ENCODE measurements around the gene RPS5. TPM values are rescaled to one million over a fixed set of nuclear protein-coding genes. Genes with fewer than 3 reads are reported as not detected.
"Not testable (repeated sequence)": the region's sequence is repeated elsewhere in the genome, so short reads cannot be mapped to it uniquely, and the experiment has no call there.

RPS5 gene
- total RNA-seq, 1 donor from 2014 or later: 1,982 TPM

DNA sequence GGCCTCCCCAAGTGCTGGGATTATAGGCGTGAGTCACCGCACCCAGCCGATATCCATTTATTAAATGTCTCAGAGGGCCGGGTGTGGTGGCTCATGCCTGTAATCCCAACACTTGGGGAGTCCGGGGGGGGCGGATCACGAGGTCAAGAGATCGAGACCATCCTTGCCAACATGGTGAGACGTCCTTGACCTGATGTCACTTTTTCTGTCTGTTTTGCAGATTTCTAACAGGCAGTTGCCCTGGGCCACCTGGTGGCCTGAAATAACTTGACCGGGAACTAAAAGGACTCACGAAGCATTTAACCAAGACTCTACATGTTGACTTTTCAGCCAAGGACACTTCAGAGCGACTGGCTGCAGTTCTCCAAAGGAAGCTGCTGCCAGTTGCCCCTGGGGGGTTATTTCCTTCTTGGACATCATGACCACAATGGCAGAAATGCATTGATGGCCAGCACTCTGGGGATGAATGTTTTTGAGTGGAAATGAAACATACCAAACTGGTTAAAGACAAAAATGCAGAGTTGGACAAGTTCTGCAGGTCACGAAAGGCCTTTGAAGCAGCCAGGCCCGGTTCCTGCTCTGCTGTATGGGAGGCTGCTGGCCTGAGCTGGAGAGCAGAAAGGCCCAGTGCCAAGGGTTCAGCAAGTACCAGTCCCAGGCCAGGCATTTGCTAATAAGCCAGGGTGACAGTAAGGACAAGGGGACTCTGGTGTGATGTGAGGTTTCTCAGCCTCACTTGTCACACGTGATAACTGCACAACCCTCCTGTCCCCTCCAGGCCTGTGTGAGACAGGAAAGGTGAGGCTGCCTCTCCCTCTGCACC, 14.5 kb upstream of the RPS5 start:
- TF ChIP-seq, protein P1, sequence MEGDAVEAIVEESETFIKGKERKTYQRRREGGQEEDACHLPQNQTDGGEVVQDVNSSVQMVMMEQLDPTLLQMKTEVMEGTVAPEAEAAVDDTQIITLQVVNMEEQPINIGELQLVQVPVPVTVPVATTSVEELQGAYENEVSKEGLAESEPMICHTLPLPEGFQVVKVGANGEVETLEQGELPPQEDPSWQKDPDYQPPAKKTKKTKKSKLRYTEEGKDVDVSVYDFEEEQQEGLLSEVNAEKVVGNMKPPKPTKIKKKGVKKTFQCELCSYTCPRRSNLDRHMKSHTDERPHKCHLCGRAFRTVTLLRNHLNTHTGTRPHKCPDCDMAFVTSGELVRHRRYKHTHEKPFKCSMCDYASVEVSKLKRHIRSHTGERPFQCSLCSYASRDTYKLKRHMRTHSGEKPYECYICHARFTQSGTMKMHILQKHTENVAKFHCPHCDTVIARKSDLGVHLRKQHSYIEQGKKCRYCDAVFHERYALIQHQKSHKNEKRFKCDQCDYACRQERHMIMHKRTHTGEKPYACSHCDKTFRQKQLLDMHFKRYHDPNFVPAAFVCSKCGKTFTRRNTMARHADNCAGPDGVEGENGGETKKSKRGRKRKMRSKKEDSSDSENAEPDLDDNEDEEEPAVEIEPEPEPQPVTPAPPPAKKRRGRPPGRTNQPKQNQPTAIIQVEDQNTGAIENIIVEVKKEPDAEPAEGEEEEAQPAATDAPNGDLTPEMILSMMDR (IDR thresholded peaks at IDR 0.05): no peak
- H3K4me1 Mint-ChIP-seq: no peaks in the 10 kb centered on the region
- intact Hi-C loops (cut with micrococcal nuclease): no loop called here
- no peak overlapping the region for H3K4me3 Mint-ChIP-seq
- DNase-seq (no peak), ATAC-seq (ENCODE audit: low read depth) (no peak)
- H3K27me3 Mint-ChIP-seq: no peaks in the 10 kb centered on the region
- H3K27ac Mint-ChIP-seq: no peak overlapping the region
- H3K36me3 Mint-ChIP-seq (ENCODE audit: low read depth): peaks cover 2% of the 10 kb centered on the region
- ChIA-PET POLR2A (no interaction called here), CTCF (no interaction called here)
- no peaks in the 10 kb centered on the region for H3K9me3 Mint-ChIP-seq

DNA sequence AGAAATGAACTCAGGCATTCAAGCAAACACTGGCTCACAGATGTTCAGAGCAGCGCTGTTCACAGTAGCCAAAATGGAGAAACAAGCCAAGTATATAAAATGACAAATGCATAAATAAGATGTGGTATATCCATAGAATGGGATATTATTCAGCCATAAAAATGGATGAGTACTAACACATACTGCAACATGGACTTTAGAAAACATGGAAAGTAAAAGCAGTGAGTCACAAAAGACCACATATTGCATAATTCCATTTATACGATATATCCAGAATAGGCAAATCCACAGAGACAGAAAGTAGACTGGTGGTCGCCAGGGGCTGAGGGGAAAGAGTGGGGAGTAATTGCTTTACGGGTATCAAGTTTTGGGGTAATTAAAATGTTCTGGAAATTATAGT, 12.9 kb upstream of the RPS5 start:
- ChIA-PET CTCF (no interaction called here), POLR2A (interaction anchor here (0.6 to 1.9 kb wide), 2 partner anchors 11 to 22 kb away, joined by 3 to 14 read pairs; partner anchors contain the start of gene ZNF497)
- peaks cover 6% of the 10 kb centered on the region for H3K4me1 Mint-ChIP-seq

DNA sequence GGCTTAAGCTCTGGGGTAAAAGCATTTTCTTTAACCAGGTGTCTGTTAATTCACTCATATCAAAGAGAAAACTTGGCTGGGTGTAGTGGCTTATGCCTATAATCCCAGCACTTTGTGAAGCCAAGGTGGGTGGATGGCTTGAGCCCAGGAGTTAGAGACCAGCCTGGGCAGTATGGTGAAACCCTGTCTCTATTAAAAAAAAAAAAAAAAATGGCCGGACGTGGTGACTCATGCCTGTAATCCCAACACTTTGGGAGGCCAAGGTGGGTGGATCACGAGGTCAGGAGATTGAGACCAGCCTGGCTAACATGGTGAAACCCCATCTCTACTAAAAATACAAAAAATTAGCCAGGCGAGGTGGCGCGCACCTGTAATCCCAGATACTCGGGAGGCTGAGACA, 10.3 kb upstream of the RPS5 start:
- DNase-seq; H3K4me3 Mint-ChIP-seq; H3K9me3 Mint-ChIP-seq; H3K36me3 Mint-ChIP-seq (ENCODE audit: low read depth); H3K27ac Mint-ChIP-seq; H3K27me3 Mint-ChIP-seq; CTCF ChIA-PET; intact Hi-C loops (cut with micrococcal nuclease); ATAC-seq (ENCODE audit: low read depth): not testable (repeated sequence)
- H3K4me1 Mint-ChIP-seq: peaks cover 23% of the 10 kb centered on the region
- POLR2A ChIA-PET: interaction anchor here (1.0 kb wide), 1 partner anchor 14 kb away, joined by 6 read pairs; the partner anchor contains the start of gene ZNF497

More for the DNA sequence above, 12.9 kb upstream of the RPS5 start:
- peaks cover 2% of the 10 kb centered on the region for H3K36me3 Mint-ChIP-seq (ENCODE audit: low read depth)
- H3K9me3 Mint-ChIP-seq: no peaks in the 10 kb centered on the region
- no peak for DNase-seq
- TF ChIP-seq, protein P1 (IDR thresholded peaks at IDR 0.05): no peak
- no peak for ATAC-seq (ENCODE audit: low read depth)
- H3K27me3 Mint-ChIP-seq: no peaks in the 10 kb centered on the region
- no peak overlapping the region for H3K27ac Mint-ChIP-seq
- intact Hi-C loops (cut with micrococcal nuclease): no loop called here
- H3K4me3 Mint-ChIP-seq: no peak overlapping the region

DNA sequence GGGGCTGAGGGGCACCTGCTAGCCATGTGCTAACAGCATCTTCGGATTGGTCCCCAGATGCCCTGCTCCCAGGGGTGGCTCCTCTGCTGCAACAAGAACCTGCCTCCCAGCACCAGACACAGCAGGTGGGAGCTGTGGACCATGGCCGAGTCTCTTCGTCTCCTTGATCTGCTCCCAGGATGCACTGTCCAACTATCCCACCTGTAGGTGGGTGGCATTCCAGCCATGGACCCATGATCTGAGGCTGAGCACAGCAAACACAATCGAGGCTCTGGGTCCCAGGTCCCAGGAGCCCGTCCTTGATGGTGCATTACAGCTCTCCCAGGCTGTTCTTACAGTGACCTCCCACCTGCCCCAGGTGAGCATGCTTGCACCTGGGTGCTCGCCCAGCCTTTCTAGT, 7.8 kb upstream of the RPS5 start:
- DNase-seq (no peak), ATAC-seq (ENCODE audit: low read depth) (no peak)
- ChIA-PET CTCF (interaction anchor here (0.8 kb wide), 1 partner anchor 15 kb away, joined by 3 read pairs; no protein-coding TSS in a partner anchor), POLR2A (interaction anchor here (0.7 to 4.2 kb wide), 5 partner anchors 16 to 74 kb away, joined by 3 to 89 read pairs (median 3); partner anchors contain the start of genes ERVK3-1, ZNF497, ZNF584 and ZSCAN22)
- H3K27me3 Mint-ChIP-seq: no peaks in the 10 kb centered on the region
- peak overlapping the region; percentile 87 for H3K27ac Mint-ChIP-seq
- no peaks in the 10 kb centered on the region for H3K36me3 Mint-ChIP-seq (ENCODE audit: low read depth)
- H3K4me3 Mint-ChIP-seq: no peak overlapping the region
- TF ChIP-seq, protein P1 (IDR thresholded peaks at IDR 0.05): no peak
- intact Hi-C loops (cut with micrococcal nuclease): no loop called here
- no peaks in the 10 kb centered on the region for H3K9me3 Mint-ChIP-seq
- H3K4me1 Mint-ChIP-seq: peaks cover 32% of the 10 kb centered on the region

DNA sequence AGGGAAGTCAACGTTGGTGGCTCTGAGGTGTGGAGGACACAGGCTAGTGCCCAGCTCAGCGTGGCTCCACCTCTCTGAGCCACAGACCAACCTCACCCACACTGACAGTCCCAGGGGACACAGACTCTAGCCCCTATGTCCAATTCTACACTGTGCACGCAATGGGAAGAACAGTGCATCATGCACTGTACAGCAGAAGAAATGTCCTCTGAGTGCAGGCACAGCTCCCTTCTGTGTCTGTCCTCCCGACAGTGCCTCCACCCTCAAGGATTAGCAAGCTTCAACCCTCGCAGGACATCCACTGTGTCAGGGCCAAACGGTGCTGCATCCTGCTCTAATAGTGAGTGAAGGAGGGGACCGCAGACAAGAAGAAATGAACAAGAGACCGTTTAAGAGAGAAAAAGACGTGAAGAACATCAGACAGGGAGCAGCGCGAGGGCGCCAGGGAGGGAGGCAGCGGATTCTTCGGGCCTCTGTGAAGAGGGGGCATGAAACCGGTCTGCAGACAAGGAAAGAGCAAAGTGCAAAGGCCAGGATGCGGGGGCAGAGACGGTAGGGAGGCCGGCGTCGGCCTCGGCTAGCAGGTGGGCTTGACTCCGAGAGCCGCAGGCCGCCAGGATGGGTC, 6.9 kb upstream of the RPS5 start:
- TF ChIP-seq, protein P1 (IDR thresholded peaks at IDR 0.05): no peak
- CTCF ChIA-PET: no interaction called here
- Mint-ChIP-seq H3K9me3 (no peaks in the 10 kb centered on the region), H3K27ac (peak overlapping the region; percentile 87), H3K36me3 (ENCODE audit: low read depth) (no peaks in the 10 kb centered on the region), H3K4me1 (peaks cover 32% of the 10 kb centered on the region), H3K27me3 (no peaks in the 10 kb centered on the region), H3K4me3 (peak overlapping the region; percentile 83)
- ATAC-seq (ENCODE audit: low read depth): no peak
- intact Hi-C loops (cut with micrococcal nuclease): loop anchor here (1.0 to 2.0 kb wide), 4 partner anchors 71 to 119 kb away; partner anchors contain the start of genes ZNF324B, ZNF446 and ZNF8
- POLR2A ChIA-PET: interaction anchor here (0.7 to 4.2 kb wide), 4 partner anchors 17 to 54 kb away, joined by 3 to 89 read pairs (median 3); partner anchors contain the start of genes ZNF497, ZNF584 and ZSCAN22
- DNase-seq: no peak

Data from activated B cell treated with CpG ODN at 0.5 μM for 24 hours (primary cell).